WERI-Rb-1 (cell line): ENCODE measurements around the gene CUL9.

Experiments used
- DNase-seq: peaks from one replicate; pipeline ENCODE4 v3.0.0-alpha.2; 2020
- H3K27ac ChIP-seq: fragments of 250-450 bp; sonication (Bioruptor Pico); 2 replicates; pipeline ENCODE4 v1.5.1; 2020; ENCODE audit warnings: mild to moderate bottlenecking, moderate library complexity
- H3K27me3 ChIP-seq: fragments of 250-450 bp; sonication (Bioruptor Pico); 2 replicates; pipeline ENCODE4 v1.5.1; 2021; ENCODE audit warnings: mild to moderate bottlenecking, low read depth, moderate library complexity; ENCODE audit not compliant: insufficient read depth, severe bottlenecking
- H3K36me3 ChIP-seq: fragments of 250-450 bp; sonication (Bioruptor Pico); 2 replicates; pipeline ENCODE4 v1.5.1; 2020; ENCODE audit warnings: mild to moderate bottlenecking, moderate library complexity
- H3K4me3 ChIP-seq: 2 replicates; pipeline ENCODE4 v1.5.1; 2011; ENCODE audit warnings: low read depth, mild to moderate bottlenecking, control low read depth, low read length
- H3K9me3 ChIP-seq: fragments of 250-450 bp; sonication (Bioruptor Pico); 2 replicates; pipeline ENCODE4 v1.5.1; 2021; ENCODE audit warnings: mild to moderate bottlenecking, moderate library complexity; ENCODE audit not compliant: severe bottlenecking
- TF ChIP-seq, protein P1 (sequence below): IDR thresholded peaks from 2 replicates; pipeline ENCODE4 v1.5.1; 2011; ENCODE audit warnings: low read depth, mild to moderate bottlenecking, control low read depth, inconsistent platforms, low read length

The CUL9 gene

GRCh38 chr6:43254138-43254817 is 72.3 kb downstream of the CUL9 start:
- DNase-seq: no peak
- Histone ChIP-seq H3K4me3 (no peak overlapping the region), H3K27ac (no peak overlapping the region), H3K36me3 (no peaks in the 10 kb centered on the region), H3K9me3 (no peaks in the 10 kb centered on the region), H3K27me3 (no peaks in the 10 kb centered on the region)
- TF ChIP-seq, protein P1, sequence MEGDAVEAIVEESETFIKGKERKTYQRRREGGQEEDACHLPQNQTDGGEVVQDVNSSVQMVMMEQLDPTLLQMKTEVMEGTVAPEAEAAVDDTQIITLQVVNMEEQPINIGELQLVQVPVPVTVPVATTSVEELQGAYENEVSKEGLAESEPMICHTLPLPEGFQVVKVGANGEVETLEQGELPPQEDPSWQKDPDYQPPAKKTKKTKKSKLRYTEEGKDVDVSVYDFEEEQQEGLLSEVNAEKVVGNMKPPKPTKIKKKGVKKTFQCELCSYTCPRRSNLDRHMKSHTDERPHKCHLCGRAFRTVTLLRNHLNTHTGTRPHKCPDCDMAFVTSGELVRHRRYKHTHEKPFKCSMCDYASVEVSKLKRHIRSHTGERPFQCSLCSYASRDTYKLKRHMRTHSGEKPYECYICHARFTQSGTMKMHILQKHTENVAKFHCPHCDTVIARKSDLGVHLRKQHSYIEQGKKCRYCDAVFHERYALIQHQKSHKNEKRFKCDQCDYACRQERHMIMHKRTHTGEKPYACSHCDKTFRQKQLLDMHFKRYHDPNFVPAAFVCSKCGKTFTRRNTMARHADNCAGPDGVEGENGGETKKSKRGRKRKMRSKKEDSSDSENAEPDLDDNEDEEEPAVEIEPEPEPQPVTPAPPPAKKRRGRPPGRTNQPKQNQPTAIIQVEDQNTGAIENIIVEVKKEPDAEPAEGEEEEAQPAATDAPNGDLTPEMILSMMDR: no peak

DNA sequence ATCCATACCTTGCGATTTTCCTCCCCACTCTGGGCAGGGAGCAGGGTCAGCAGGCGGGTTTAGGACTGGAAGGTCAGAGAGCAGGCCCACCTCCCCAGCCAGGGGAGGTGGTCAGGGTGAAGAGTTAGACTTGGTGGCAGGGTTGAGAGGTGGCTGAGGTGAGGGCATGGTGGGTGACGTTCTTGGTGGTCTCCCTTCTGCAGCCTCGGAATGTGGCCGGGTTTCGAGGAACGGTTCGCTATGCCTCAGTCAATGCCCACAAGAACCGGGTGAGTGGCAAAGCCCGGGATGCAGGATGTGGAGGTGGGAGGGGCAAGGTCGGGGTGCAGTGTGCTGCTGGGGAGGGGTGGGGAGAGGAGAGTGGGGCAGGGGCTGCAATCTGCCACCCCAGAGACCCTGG is 72.8 kb downstream of the CUL9 start:
- TF ChIP-seq, protein P1: no peak
- H3K27me3 ChIP-seq: no peaks in the 10 kb centered on the region
- no peak overlapping the region for H3K4me3 ChIP-seq
- no peaks in the 10 kb centered on the region for H3K36me3 ChIP-seq
- H3K27ac ChIP-seq: no peak overlapping the region
- DNase-seq: no peak
- H3K9me3 ChIP-seq: no peaks in the 10 kb centered on the region

- no peak for DNase-seq
- H3K4me3 ChIP-seq: no peak overlapping the region
- TF ChIP-seq, protein P1: no peak
- H3K9me3 ChIP-seq: no peaks in the 10 kb centered on the region
- no peaks in the 10 kb centered on the region for H3K36me3 ChIP-seq
- H3K27me3 ChIP-seq: no peaks in the 10 kb centered on the region
- no peak overlapping the region for H3K27ac ChIP-seq
Observed at GRCh38 chr6:43255408-43256054, 73.5 kb downstream of the CUL9 start.

- no peaks in the 10 kb centered on the region for H3K36me3 ChIP-seq
- no peak for DNase-seq
- TF ChIP-seq, protein P1: no peak
- H3K27ac ChIP-seq: no peak overlapping the region
- no peaks in the 10 kb centered on the region for H3K9me3 ChIP-seq
- no peak overlapping the region for H3K4me3 ChIP-seq
- no peaks in the 10 kb centered on the region for H3K27me3 ChIP-seq
Observed at GRCh38 chr6:43256670-43257366, 74.8 kb downstream of the CUL9 start.

DNA sequence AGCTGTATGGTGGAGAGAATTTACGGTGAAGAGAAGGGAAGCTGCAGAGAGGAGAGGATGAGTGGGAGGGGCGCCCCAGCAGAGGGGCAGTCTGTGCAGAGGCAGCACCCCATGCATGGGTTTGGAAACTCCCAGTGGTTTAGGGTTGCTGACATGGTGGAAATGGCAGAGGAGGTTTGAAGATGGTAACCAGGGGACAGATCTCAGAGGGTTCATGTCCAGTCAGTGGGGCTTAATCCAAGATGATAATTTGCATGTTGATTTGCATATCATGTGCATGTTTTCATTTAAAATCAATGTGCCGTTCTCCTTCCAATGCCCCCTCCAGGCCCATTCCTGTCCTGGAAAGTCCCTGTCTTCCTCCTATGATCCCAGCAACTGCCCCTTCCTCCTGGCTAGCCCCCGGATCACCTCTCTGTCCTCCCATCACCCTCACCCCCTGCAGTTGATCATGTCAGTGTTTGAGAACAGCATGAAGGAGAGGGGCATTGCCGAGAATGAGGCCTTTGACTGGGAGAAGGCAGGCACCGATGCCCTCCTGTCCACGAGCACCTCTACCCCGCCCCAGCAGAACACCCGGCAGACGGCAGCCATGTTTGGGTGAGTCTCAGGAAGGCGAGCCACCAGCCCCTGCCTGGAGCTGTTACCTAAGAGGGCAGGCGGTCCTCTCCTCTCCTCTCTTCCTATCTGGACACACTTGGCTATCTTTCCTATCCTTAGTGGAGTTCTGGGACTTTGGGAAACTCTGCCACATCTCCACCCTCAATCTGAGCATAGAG is 75.6 kb downstream of the CUL9 start:
- Histone ChIP-seq H3K27me3 (no peaks in the 10 kb centered on the region), H3K27ac (no peak overlapping the region)

More for the DNA sequence above, 75.6 kb downstream of the CUL9 start:
- no peak for DNase-seq
- Histone ChIP-seq H3K9me3 (no peaks in the 10 kb centered on the region), H3K36me3 (no peaks in the 10 kb centered on the region), H3K4me3 (no peak overlapping the region)
- TF ChIP-seq, protein P1: no peak
